ENCODE data around the gene PHEX.

Gene PHEX

GRCh38 chrX:22015139-22015750 lies 16.9 kb upstream of the PHEX start:
- Histone ChIP-seq H3K9me3 (ENCODE audit: control insufficient read depth, low read length) (no peaks in the 10 kb centered on the region), H3K36me3 (ENCODE audit: control insufficient read depth, insufficient read depth, low read length, severe bottlenecking) (no peaks in the 10 kb centered on the region), H3K9ac (ENCODE audit: low read length) (no peak overlapping the region), H3K4me3 (ENCODE audit: low read length) (no peak overlapping the region), H3K27me3 (replicated peaks; ENCODE audit: control insufficient read depth, insufficient read depth, low read length) (no peaks in the 10 kb centered on the region), H3K4me1 (ENCODE audit: control insufficient read depth, insufficient read depth, low read length) (no peaks in the 10 kb centered on the region)
- no peak for DNase-seq (ENCODE audit: low read depth)

DNA sequence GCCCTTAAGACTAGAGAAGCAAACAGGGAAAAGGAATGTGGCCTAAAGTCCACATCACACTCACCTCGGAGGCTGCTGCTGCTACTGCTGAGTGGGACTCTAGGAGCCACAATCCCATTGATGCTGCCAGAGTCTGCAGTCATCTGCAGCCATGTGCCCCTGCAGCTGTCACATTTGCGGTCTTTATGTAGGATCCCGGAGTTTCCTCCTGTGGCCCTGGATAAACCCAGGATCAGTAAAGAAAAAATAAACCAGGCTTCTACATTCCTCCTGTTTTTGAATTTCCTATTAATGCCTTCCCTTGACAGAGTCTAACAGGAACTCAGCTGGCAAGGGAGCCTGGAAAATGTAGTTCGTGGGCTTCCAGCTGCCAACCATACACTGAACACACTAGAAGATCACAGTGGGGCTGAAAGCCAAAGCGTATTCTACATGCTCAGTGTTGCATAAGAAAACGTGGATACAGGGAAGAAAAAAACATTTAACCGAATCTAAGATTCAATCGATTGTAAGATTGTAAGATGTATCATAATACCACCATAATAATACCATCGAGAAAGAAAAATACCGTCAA lies 10.3 kb upstream of the PHEX start:
- Histone ChIP-seq H3K4me3 (ENCODE audit: low read length) (no peak overlapping the region), H3K27me3 (replicated peaks; ENCODE audit: control insufficient read depth, insufficient read depth, low read length) (peaks cover 1% of the 10 kb centered on the region), H3K36me3 (ENCODE audit: control insufficient read depth, insufficient read depth, low read length, severe bottlenecking) (no peaks in the 10 kb centered on the region), H3K9ac (ENCODE audit: low read length) (no peak overlapping the region), H3K4me1 (ENCODE audit: control insufficient read depth, insufficient read depth, low read length) (no peaks in the 10 kb centered on the region), H3K9me3 (ENCODE audit: control insufficient read depth, low read length) (no peaks in the 10 kb centered on the region)
- DNase-seq (ENCODE audit: low read depth) = no peak

DNA sequence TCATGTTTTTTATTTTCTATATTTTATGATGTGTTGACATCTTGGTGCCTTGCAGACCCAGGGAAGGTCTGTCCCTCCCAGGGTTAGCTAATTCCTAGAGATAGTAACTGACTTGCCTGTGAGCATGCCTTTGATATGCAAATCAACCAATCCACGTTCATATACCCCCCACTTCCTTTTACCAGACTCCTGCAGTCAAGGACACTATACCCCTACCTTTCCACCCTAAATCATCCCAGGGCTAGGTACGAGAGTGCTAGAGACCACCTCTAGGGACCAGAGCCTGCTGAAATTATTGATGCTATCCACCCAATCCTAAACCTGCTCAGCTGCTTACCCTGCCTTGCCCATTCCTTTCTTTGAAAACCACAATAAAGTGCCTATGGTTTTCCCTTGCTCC lies 7.5 kb upstream of the PHEX start:
- Histone ChIP-seq H3K36me3 (ENCODE audit: control insufficient read depth, insufficient read depth, low read length, severe bottlenecking) (no peaks in the 10 kb centered on the region), H3K9ac (ENCODE audit: low read length) (no peak overlapping the region), H3K4me3 (ENCODE audit: low read length) (no peak overlapping the region), H3K4me1 (ENCODE audit: control insufficient read depth, insufficient read depth, low read length) (no peaks in the 10 kb centered on the region), H3K27me3 (replicated peaks; ENCODE audit: control insufficient read depth, insufficient read depth, low read length) (peaks cover 5% of the 10 kb centered on the region), H3K9me3 (ENCODE audit: control insufficient read depth, low read length) (no peaks in the 10 kb centered on the region)
- DNase-seq (ENCODE audit: low read depth) = no peak

GRCh38 chrX:22025751-22026150 lies 6.4 kb upstream of the PHEX start:
- no peaks in the 10 kb centered on the region for H3K9me3 ChIP-seq (ENCODE audit: control insufficient read depth, low read length)
- H3K4me1 ChIP-seq (ENCODE audit: control insufficient read depth, insufficient read depth, low read length) = no peaks in the 10 kb centered on the region
- H3K4me3 ChIP-seq (ENCODE audit: low read length) = no peak overlapping the region
- H3K27me3 ChIP-seq (replicated peaks; ENCODE audit: control insufficient read depth, insufficient read depth, low read length) = peaks cover 5% of the 10 kb centered on the region
- H3K9ac ChIP-seq (ENCODE audit: low read length) = no peak overlapping the region
- H3K36me3 ChIP-seq (ENCODE audit: control insufficient read depth, insufficient read depth, low read length, severe bottlenecking) = no peaks in the 10 kb centered on the region
- no peak for DNase-seq (ENCODE audit: low read depth)

DNA sequence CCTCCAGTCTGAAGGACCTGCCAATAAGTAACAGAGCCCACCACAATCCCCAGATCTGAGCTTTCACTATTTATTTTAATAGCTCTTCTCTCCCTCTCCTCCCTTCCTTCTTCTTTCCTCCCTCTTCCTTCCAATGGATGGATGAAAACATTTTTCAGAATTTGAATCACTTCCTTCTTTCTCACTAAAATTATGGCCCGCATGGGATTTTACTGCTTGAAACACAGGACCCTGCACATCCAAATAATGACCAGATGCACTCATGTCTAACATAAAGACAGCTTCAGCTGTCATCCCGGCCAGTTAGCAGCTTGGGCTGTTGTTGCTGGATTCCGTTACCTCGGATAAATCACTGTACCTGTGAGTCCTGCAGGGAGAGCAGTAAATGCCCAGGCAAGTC lies 5.4 kb upstream of the PHEX start:
- no peak for DNase-seq (ENCODE audit: low read depth)

GRCh38 chrX:22032506-22032905 lies 381 bp downstream of the PHEX start:
- H3K27me3 ChIP-seq (replicated peaks; ENCODE audit: control insufficient read depth, insufficient read depth, low read length) = no peaks in the 10 kb centered on the region
- no peak for DNase-seq (ENCODE audit: low read depth)
- H3K9me3 ChIP-seq (ENCODE audit: control insufficient read depth, low read length) = peaks cover 5% of the 10 kb centered on the region
- no peaks in the 10 kb centered on the region for H3K36me3 ChIP-seq (ENCODE audit: control insufficient read depth, insufficient read depth, low read length, severe bottlenecking)
- no peak overlapping the region for H3K9ac ChIP-seq (ENCODE audit: low read length)
- no peak overlapping the region for H3K4me3 ChIP-seq (ENCODE audit: low read length)
- H3K4me1 ChIP-seq (ENCODE audit: control insufficient read depth, insufficient read depth, low read length) = no peaks in the 10 kb centered on the region

More for the DNA sequence above, 5.4 kb upstream of the PHEX start:
- H3K9ac ChIP-seq (ENCODE audit: low read length) = no peak overlapping the region
- H3K36me3 ChIP-seq (ENCODE audit: control insufficient read depth, insufficient read depth, low read length, severe bottlenecking) = no peaks in the 10 kb centered on the region
- H3K27me3 ChIP-seq (replicated peaks; ENCODE audit: control insufficient read depth, insufficient read depth, low read length) = peaks cover 5% of the 10 kb centered on the region
- H3K4me1 ChIP-seq (ENCODE audit: control insufficient read depth, insufficient read depth, low read length) = no peaks in the 10 kb centered on the region
- no peaks in the 10 kb centered on the region for H3K9me3 ChIP-seq (ENCODE audit: control insufficient read depth, low read length)
- no peak overlapping the region for H3K4me3 ChIP-seq (ENCODE audit: low read length)

GRCh38 chrX:22033818-22034217 lies 1.7 kb downstream of the PHEX start:
- Histone ChIP-seq H3K36me3 (ENCODE audit: control insufficient read depth, insufficient read depth, low read length, severe bottlenecking) (no peaks in the 10 kb centered on the region), H3K4me3 (ENCODE audit: low read length) (no peak overlapping the region), H3K4me1 (ENCODE audit: control insufficient read depth, insufficient read depth, low read length) (no peaks in the 10 kb centered on the region), H3K9ac (ENCODE audit: low read length) (no peak overlapping the region), H3K9me3 (ENCODE audit: control insufficient read depth, low read length) (peaks cover 5% of the 10 kb centered on the region), H3K27me3 (replicated peaks; ENCODE audit: control insufficient read depth, insufficient read depth, low read length) (no peaks in the 10 kb centered on the region)
- DNase-seq (ENCODE audit: low read depth) = no peak

- Histone ChIP-seq H3K4me3 (ENCODE audit: low read length) (no peak overlapping the region), H3K9ac (ENCODE audit: low read length) (no peak overlapping the region), H3K9me3 (ENCODE audit: control insufficient read depth, low read length) (peaks cover 5% of the 10 kb centered on the region), H3K36me3 (ENCODE audit: control insufficient read depth, insufficient read depth, low read length, severe bottlenecking) (no peaks in the 10 kb centered on the region), H3K4me1 (ENCODE audit: control insufficient read depth, insufficient read depth, low read length) (no peaks in the 10 kb centered on the region), H3K27me3 (replicated peaks; ENCODE audit: control insufficient read depth, insufficient read depth, low read length) (no peaks in the 10 kb centered on the region)
- no peak for DNase-seq (ENCODE audit: low read depth)
These were observed 3.1 kb downstream of the PHEX start for GRCh38 chrX:22035236-22035635.

- no peaks in the 10 kb centered on the region for H3K4me1 ChIP-seq (ENCODE audit: control insufficient read depth, insufficient read depth, low read length)
- no peak overlapping the region for H3K9ac ChIP-seq (ENCODE audit: low read length)
- H3K36me3 ChIP-seq (ENCODE audit: control insufficient read depth, insufficient read depth, low read length, severe bottlenecking) = no peaks in the 10 kb centered on the region
- peaks cover 5% of the 10 kb centered on the region for H3K9me3 ChIP-seq (ENCODE audit: control insufficient read depth, low read length)
- no peak overlapping the region for H3K4me3 ChIP-seq (ENCODE audit: low read length)
- no peak for DNase-seq (ENCODE audit: low read depth)
- no peaks in the 10 kb centered on the region for H3K27me3 ChIP-seq (replicated peaks; ENCODE audit: control insufficient read depth, insufficient read depth, low read length)
These were observed 5.1 kb downstream of the PHEX start for GRCh38 chrX:22037225-22037624.

DNA sequence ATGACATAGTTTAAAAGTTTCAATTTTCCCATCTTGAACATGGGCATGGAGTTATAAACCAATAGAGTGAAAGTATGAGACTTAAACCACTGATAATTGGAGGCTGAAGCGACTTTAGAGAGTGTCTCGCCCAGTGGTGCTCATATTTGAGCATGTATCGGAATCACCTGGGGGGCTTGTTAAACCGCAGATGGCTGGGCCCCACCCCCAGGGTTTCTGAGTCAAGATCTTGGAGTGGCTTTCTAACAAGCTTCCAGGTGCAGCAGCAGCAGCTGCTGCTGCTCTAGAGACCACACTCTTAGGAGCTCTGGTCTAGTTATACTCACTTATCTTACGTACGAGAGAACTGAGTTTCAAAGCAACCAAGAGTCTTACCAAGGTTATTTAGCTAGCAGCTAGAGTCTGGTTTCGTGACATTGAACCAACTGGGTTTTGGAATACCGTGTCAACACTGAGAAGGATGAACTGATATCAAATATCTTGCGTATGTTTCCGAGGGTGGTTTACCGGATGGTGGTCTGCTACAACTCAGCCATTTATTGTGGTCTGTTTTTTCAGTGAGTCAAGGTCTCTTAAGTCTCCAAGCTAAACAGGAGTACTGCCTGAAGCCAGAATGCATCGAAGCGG lies 5.9 kb downstream of the PHEX start:
- H3K4me3 ChIP-seq (ENCODE audit: low read length) = no peak overlapping the region
- H3K4me1 ChIP-seq (ENCODE audit: control insufficient read depth, insufficient read depth, low read length) = no peaks in the 10 kb centered on the region
- no peak for DNase-seq (ENCODE audit: low read depth)
- H3K9me3 ChIP-seq (ENCODE audit: control insufficient read depth, low read length) = peaks cover 5% of the 10 kb centered on the region
- no peaks in the 10 kb centered on the region for H3K27me3 ChIP-seq (replicated peaks; ENCODE audit: control insufficient read depth, insufficient read depth, low read length)
- H3K9ac ChIP-seq (ENCODE audit: low read length) = no peak overlapping the region
- H3K36me3 ChIP-seq (ENCODE audit: control insufficient read depth, insufficient read depth, low read length, severe bottlenecking) = no peaks in the 10 kb centered on the region

- no peak overlapping the region for H3K9ac ChIP-seq (ENCODE audit: low read length)
- no peak overlapping the region for H3K4me3 ChIP-seq (ENCODE audit: low read length)
- no peaks in the 10 kb centered on the region for H3K36me3 ChIP-seq (ENCODE audit: control insufficient read depth, insufficient read depth, low read length, severe bottlenecking)
- no peak for DNase-seq (ENCODE audit: low read depth)
- H3K4me1 ChIP-seq (ENCODE audit: control insufficient read depth, insufficient read depth, low read length) = no peaks in the 10 kb centered on the region
- H3K27me3 ChIP-seq (replicated peaks; ENCODE audit: control insufficient read depth, insufficient read depth, low read length) = no peaks in the 10 kb centered on the region
- H3K9me3 ChIP-seq (ENCODE audit: control insufficient read depth, low read length) = peaks cover under 1% of the 10 kb centered on the region
These were observed 7.4 kb downstream of the PHEX start for GRCh38 chrX:22039541-22039940.

Measured in adipocyte (in vitro differentiated cells).